KMS-11 (cell line): ENCODE results near the gene DLX3.
"Not testable (repeated sequence)": the region's sequence is repeated elsewhere in the genome, so short reads cannot be mapped to it uniquely, and the experiment has no call there.

Experiments used
- H2AFZ ChIP-seq: fragments of 200-600 bp; sonication (generic); 2 replicates; pipeline ENCODE4 v1.6.1; 2016; ENCODE audit warnings: antibody characterized with exemption, mixed run types, low read depth
- H3K27ac ChIP-seq: fragments of 200-600 bp; sonication (generic); 2 replicates; pipeline ENCODE4 v1.6.1; 2016; ENCODE audit warnings: mild to moderate bottlenecking, mixed run types
- H3K27me3 ChIP-seq: fragments of 200-600 bp; sonication (generic); 2 replicates; pipeline ENCODE4 v1.6.1; 2017; ENCODE audit warnings: mild to moderate bottlenecking, low read depth, mixed run types, moderate library complexity; ENCODE audit not compliant: insufficient read depth
- H3K36me3 ChIP-seq: fragments of 200-600 bp; sonication (generic); 2 replicates; pipeline ENCODE4 v1.6.1; 2017; ENCODE audit warnings: mild to moderate bottlenecking, mixed run types; ENCODE audit not compliant: insufficient read depth
- H3K4me1 ChIP-seq: fragments of 200-600 bp; sonication (generic); 2 replicates; pipeline ENCODE4 v1.6.1; 2016; ENCODE audit warnings: mild to moderate bottlenecking, low read depth, mixed run types; ENCODE audit not compliant: poor library complexity, severe bottlenecking
- H3K4me2 ChIP-seq: fragments of 200-600 bp; sonication (generic); 2 replicates; pipeline ENCODE4 v1.7.0; 2016; ENCODE audit warnings: mild to moderate bottlenecking, mixed run types
- H3K4me3 ChIP-seq: fragments of 200-600 bp; sonication (generic); IDR thresholded peaks from 2 replicates; pipeline ENCODE4 v1.6.1; 2017; ENCODE audit warnings: low read depth, low read length, mixed read lengths; ENCODE audit not compliant: insufficient read depth
- H3K79me2 ChIP-seq: fragments of 200-600 bp; sonication (generic); 2 replicates; pipeline ENCODE4 v1.6.1; 2016; ENCODE audit warnings: low read depth, mixed run types; ENCODE audit not compliant: insufficient read depth
- H3K9ac ChIP-seq: fragments of 200-600 bp; sonication (generic); 2 replicates; pipeline ENCODE4 v1.6.1; 2016; ENCODE audit warnings: mild to moderate bottlenecking, mixed run types
- H4K20me1 ChIP-seq: fragments of 200-600 bp; sonication (generic); 2 replicates; pipeline ENCODE4 v1.6.1; 2016; ENCODE audit warnings: mild to moderate bottlenecking, mixed run types; ENCODE audit not compliant: insufficient read depth
- TF ChIP-seq, protein P1 (sequence below): fragments of 200-600 bp; sonication (generic); conservative IDR thresholded peaks from 2 replicates; pipeline ENCODE4 v1.6.1; 2017; ENCODE audit warnings: low read depth, mild to moderate bottlenecking, antibody characterized with exemption, low read length, moderate library complexity, mixed read lengths

Gene DLX3

DNA sequence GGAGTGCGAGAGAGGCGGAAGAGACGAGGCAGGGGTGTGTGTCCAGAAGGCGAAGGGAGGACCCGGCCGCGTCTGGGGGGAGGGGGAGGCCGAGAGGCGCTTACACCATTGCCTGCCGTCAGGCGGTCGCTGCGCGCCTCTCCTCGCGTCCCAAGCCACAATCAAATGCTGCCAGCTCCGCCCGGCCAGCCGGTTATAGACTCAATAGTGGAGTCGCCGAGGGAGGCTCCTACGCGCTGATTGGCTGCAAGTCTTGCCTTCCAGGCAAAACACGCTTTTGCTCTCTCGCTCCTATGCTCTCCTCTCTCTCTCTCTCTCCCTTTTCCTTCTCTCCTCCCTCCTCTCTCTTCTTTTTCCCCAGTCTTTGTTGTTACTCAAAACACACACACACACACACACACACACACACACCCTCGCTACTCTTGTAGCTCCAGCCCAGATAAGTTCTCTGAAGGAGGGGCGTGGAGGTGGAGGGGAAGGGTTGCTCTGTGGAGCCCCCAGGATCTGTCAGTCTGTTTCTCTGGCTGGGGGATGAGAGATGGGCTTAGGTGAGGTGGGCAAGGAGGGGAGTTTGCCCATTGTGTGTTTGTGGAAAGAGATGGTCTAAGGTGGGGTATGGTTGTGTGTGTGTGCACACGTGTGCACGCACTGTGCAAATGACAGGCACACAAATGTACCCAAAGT is at the start of gene DLX3:
TSS of gene DLX3 (minus strand) at position 170 of the 684 bp plus-strand sequence. CDS start 226 bp downstream, outside the sequence.
- no peak within 1 kb of the TSS for H3K4me2 ChIP-seq
- H2AFZ ChIP-seq: no peak within 1 kb of the TSS

DNA sequence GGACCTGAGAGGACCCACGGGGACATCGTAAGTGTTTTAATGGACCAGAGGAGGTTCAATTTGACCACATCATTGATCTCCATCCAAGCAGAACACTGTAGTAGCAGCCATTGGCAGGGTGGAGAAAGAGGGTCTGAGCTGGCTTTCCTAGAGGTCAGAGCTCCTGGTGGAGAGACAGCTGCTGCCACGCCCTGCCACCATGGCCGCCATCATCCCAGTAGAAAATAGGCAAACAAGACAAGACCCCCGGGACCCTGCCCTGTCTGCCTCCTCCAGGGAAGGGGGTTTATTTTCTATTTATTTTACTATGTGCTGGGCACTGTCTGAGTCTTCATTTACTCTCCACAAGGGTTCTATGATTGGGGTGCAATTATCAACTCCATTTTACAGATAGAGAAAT is 49.5 kb upstream of the DLX3 start:
- Histone ChIP-seq H3K4me3 (no peak overlapping the region), H3K79me2 (no peaks in the 10 kb centered on the region), H3K27ac (no peak overlapping the region), H2AFZ (no peak overlapping the region), H3K9ac (no peak overlapping the region), H4K20me1 (no peaks in the 10 kb centered on the region), H3K27me3 (peaks cover 27% of the 10 kb centered on the region; the same call in 1 of the 2 replicates), H3K4me1 (no peaks in the 10 kb centered on the region), H3K4me2 (no peak overlapping the region), H3K36me3 (no peaks in the 10 kb centered on the region)
- TF ChIP-seq, protein P1, sequence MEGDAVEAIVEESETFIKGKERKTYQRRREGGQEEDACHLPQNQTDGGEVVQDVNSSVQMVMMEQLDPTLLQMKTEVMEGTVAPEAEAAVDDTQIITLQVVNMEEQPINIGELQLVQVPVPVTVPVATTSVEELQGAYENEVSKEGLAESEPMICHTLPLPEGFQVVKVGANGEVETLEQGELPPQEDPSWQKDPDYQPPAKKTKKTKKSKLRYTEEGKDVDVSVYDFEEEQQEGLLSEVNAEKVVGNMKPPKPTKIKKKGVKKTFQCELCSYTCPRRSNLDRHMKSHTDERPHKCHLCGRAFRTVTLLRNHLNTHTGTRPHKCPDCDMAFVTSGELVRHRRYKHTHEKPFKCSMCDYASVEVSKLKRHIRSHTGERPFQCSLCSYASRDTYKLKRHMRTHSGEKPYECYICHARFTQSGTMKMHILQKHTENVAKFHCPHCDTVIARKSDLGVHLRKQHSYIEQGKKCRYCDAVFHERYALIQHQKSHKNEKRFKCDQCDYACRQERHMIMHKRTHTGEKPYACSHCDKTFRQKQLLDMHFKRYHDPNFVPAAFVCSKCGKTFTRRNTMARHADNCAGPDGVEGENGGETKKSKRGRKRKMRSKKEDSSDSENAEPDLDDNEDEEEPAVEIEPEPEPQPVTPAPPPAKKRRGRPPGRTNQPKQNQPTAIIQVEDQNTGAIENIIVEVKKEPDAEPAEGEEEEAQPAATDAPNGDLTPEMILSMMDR: no peak

More for the DNA sequence above, at the start of gene DLX3:
- Histone ChIP-seq H3K79me2 (no peaks in the 10 kb centered on the region), H3K4me1 (peaks cover 15% of the 10 kb centered on the region), H3K27ac (no peak within 1 kb of the TSS), H4K20me1 (no peaks in the 10 kb centered on the region), H3K9ac (no peak within 1 kb of the TSS), H3K4me3 (no peak within 1 kb of the TSS), H3K27me3 (peaks cover 82% of the 10 kb centered on the region), H3K36me3 (no peaks in the 10 kb centered on the region)
- TF ChIP-seq, protein P1: no peak

DNA sequence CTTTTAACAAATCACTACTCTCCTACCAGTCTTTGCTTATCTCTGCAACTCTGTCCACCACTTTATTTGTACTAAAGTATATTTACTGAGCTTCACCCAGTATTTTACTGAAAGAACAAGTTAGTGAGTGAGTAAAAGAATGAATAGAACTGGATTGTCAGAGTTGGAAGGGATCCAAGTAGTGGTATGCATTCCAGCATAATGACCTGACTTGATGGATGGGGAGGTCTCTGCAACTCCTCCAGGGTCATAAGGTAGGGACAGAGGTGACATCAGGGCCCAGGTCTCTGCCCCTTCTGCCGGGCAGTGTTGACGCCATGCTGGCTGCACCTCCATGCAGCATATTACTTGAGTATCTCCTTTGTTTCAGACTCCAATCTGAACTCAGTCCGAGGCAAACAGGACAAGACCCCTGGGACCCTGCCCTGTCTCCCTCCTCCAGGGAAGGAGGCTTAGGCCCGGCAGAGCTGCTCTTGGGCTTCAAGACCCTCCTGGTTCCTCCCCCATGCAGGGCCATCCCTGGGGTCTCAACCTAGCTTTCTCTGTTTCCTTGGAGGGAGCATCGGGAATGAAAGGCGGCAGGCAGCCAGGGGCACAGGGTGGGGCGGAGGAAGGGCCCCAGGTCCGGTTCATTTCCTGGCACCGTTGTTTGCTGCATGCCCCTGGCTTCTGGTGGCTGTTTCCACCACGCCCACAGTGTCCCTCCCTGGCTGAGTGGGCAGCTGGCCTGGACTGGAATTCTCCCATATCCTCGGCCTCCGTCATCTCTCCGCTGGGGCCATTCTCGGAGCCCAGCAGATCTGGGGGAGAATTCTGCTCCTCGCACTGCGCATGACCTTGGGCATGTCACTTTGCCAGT is 48.5 kb upstream of the DLX3 start:
- TF ChIP-seq, protein P1: no peak
- no peaks in the 10 kb centered on the region for H3K36me3 ChIP-seq
- peaks cover 27% of the 10 kb centered on the region; the same call in 1 of the 2 replicates for H3K27me3 ChIP-seq
- no peaks in the 10 kb centered on the region for H4K20me1 ChIP-seq
- no peak overlapping the region for H3K27ac ChIP-seq
- no peak overlapping the region for H3K4me3 ChIP-seq
- no peaks in the 10 kb centered on the region for H3K79me2 ChIP-seq
- H3K4me1 ChIP-seq: no peaks in the 10 kb centered on the region
- no peak overlapping the region for H3K9ac ChIP-seq
- no peak overlapping the region for H2AFZ ChIP-seq
- no peak overlapping the region for H3K4me2 ChIP-seq

DNA sequence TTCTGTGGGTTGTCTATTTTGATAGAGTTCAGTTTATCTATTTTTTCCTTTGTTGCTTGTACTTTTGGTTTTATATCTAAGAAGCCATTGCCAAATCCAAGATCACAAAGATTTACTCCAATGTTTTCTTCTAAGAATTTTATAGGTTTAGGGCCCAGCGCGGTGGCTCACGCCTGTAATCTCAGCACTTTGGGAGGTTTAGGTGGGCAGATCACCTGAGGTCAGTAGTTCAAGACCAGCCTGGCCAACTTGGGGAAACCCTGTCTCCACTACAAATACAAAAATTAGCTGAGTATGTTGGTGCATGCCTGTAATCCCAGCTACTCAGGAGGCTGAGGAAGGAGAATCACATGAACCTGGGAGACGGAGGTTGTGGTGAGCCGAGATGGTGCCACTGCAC is 47.2 kb upstream of the DLX3 start:
- Histone ChIP-seq H3K27me3 (peaks cover 33% of the 10 kb centered on the region), H3K36me3 (no peaks in the 10 kb centered on the region), H3K27ac (no peak overlapping the region), H3K4me1 (no peaks in the 10 kb centered on the region), H3K4me3 (no peak overlapping the region), H3K9ac (no peak overlapping the region), H4K20me1 (no peaks in the 10 kb centered on the region), H3K4me2 (no peak overlapping the region), H2AFZ (no peak overlapping the region), H3K79me2 (no peaks in the 10 kb centered on the region)
- TF ChIP-seq, protein P1: no peak

DNA sequence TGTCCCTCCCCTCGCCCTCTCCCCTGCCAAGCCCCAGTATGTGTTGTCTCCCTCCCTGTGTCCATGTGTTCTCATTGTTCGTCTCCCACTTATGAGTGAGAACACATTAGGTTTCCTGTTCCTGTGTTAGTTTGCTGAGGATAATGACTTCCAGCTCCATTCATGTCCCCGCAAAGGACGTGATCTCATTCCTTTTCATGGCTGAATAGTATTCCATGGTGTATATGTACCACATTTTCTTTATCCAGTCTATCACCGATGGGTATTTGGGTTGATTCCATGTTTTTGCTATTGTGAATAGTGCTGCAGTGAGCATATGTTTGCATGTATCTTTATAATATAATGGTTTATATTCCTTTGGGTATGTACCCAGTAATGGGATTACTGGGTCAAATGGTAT is 45.5 kb upstream of the DLX3 start:
- H3K4me2 ChIP-seq, H3K4me1 ChIP-seq, H2AFZ ChIP-seq: not testable (repeated sequence)

More for the DNA sequence above, 45.5 kb upstream of the DLX3 start:
- not testable (repeated sequence) for H4K20me1 ChIP-seq, H3K9ac ChIP-seq, H3K27ac ChIP-seq, H3K4me3 ChIP-seq, H3K79me2 ChIP-seq, H3K36me3 ChIP-seq
- H3K27me3 ChIP-seq: peaks cover 49% of the 10 kb centered on the region
